ENCODE results near the gene BPIFB1.

The BPIFB1 gene

GRCh38 chr20:33273117-33273851 is 9.7 kb upstream of the BPIFB1 start:
- DNase-seq, result no peak

- no peak for DNase-seq
Observed at GRCh38 chr20:33275215-33275614, 7.8 kb upstream of the BPIFB1 start.

- no peak for DNase-seq
Observed at GRCh38 chr20:33275871-33276270, 7.1 kb upstream of the BPIFB1 start.

GRCh38 chr20:33276303-33277113 is 6.5 kb upstream of the BPIFB1 start:
- DNase-seq, result no peak

GRCh38 chr20:33277471-33278441 is 5.3 kb upstream of the BPIFB1 start:
- no peak for DNase-seq

GRCh38 chr20:33278700-33279099 is 4.3 kb upstream of the BPIFB1 start:
- no peak for DNase-seq

- DNase-seq, result no peak
Observed at GRCh38 chr20:33279261-33279910, 3.6 kb upstream of the BPIFB1 start.

GRCh38 chr20:33280000-33280680 is 2.9 kb upstream of the BPIFB1 start:
- DNase-seq, result no peak

GRCh38 chr20:33280775-33281174 is 2.2 kb upstream of the BPIFB1 start:
- no peak for DNase-seq

- no peak for DNase-seq
Observed at GRCh38 chr20:33281550-33282146, 1.4 kb upstream of the BPIFB1 start.

- DNase-seq, result no peak
Observed at GRCh38 chr20:33282196-33282934, 649 bp upstream of the BPIFB1 start.

GRCh38 chr20:33284284-33284683 is 1.3 kb downstream of the BPIFB1 start:
- no peak for DNase-seq

GRCh38 chr20:33284937-33285336 is 1.9 kb downstream of the BPIFB1 start:
- DNase-seq, result no peak

- DNase-seq, result no peak
Observed at GRCh38 chr20:33285861-33286495, 3.0 kb downstream of the BPIFB1 start.

- DNase-seq, result no peak
Observed at GRCh38 chr20:33287884-33288283, 4.9 kb downstream of the BPIFB1 start.

GRCh38 chr20:33290852-33291251 is 7.8 kb downstream of the BPIFB1 start:
- DNase-seq, result no peak

GRCh38 chr20:33291416-33291815 is 8.4 kb downstream of the BPIFB1 start:
- no peak for DNase-seq

- peak; percentile 39 for DNase-seq
Observed at GRCh38 chr20:33291830-33292355, 8.9 kb downstream of the BPIFB1 start.

- DNase-seq, result no peak
Observed at GRCh38 chr20:33296206-33296605, 13.2 kb downstream of the BPIFB1 start.

GRCh38 chr20:33298391-33298790 is 15.4 kb downstream of the BPIFB1 start:
- no peak for DNase-seq
